NCI-H1417 treated with DMSO at 0.1 percent for 48 hours (cell line): Measurements from ENCODE around the gene PLEKHH1.
"Not testable (repeated sequence)": the region's sequence is repeated elsewhere in the genome, so short reads cannot be mapped to it uniquely, and the experiment has no call there.

ENCODE experiments used
- DNase-seq: peaks from one replicate; lab custom pipeline; 2025; lab: John Stamatoyannopoulos, UW

The PLEKHH1 gene

GRCh38 chr14:67583711-67584644, 50.9 kb downstream of the PLEKHH1 start:
- DNase-seq: no peak

DNA sequence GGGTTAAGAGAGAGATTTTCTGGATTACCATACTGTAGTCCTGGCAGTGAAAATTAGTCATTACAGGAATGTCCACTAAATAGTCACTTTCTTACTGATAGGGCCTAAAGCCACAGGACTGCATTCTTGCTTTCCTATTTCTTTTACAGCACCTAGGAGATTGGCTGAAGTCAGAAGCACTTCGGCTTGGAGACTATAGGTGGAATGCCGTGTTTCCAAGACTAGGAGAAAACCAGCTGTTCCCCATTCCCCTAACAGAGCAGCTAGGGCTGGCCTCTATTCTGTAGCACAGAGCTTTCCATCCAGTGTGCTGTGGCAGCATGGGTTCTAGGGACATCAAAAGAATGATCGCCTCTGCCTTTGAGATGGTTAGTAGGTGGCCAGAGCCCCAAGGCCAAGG, 51.9 kb downstream of the PLEKHH1 start:
- DNase-seq: no peak

DNA sequence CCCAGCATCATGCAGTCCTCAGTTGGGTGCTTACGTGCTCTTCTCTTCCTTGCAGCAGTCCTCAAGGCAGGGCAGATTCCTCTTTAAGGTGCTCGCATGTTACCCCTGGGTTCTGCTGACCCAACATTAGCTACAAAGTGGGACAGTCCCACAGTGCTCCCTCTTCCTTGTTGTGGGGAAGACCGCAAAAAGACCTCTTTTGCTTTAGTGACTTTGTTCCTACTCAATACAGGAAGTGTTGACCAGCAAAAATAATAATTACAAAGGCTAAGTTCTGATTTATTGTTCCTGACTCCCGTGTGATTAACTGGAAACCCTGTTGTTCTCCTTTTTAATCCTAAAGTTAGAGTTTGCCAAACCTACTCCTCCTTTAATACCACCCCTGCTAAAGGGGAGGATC, 53.3 kb downstream of the PLEKHH1 start:
- DNase-seq: no peak

DNA sequence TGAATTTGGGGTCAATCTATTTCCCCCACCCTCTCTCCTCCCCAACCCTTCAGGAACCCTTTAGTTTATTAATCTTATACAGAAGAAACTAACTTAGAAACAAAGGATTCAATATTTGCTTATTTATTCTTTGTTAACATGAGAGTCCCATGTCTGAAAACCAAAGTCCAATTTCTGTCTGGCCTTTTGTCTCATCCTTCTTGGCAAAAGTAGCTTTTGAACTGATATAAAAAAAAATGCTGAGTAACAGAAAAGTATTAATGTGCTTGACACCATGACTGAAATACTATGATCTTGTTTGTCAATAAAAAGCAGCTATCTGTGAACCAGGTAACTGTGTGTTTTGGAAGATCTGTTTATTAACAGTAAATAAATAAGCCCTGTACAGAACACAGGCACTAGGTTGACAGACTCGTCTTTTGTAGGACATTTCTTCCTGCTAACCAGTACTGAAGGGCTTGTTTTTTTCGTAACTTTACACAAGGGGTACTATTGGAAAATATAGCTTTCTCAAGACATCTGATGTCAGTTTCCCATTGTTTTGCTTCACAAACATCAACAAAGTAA, 56.2 kb downstream of the PLEKHH1 start:
- no peak for DNase-seq

DNA sequence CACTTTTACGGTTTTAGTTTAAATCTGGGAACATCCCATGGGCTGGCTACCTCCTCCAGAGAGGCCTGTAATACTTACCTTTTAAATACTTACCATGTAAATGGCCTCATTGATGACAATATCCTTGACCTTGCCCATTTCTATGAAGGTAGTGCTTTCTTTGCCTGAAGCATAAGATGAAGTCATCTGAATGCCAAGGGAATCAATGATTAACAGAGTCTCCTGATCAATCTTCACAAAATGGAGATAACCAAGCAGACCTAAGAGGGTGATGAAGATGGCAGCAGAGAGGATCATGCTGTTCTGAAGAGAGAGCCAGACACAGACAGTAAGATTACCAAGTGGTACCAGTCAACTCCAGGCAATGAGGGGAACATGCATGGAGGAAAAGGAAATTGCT, 60.6 kb downstream of the PLEKHH1 start:
- not testable (repeated sequence) for DNase-seq

GRCh38 chr14:67595392-67595791, 62.3 kb downstream of the PLEKHH1 start:
- DNase-seq: no peak

- DNase-seq: no peak
These were observed 66.8 kb downstream of the PLEKHH1 start, which contains the start of gene PIGH for GRCh38 chr14:67599698-67600561. PIGH (minus strand) TSS chr14:67600268; CDS start chr14:67600203, 65 bp downstream.

DNA sequence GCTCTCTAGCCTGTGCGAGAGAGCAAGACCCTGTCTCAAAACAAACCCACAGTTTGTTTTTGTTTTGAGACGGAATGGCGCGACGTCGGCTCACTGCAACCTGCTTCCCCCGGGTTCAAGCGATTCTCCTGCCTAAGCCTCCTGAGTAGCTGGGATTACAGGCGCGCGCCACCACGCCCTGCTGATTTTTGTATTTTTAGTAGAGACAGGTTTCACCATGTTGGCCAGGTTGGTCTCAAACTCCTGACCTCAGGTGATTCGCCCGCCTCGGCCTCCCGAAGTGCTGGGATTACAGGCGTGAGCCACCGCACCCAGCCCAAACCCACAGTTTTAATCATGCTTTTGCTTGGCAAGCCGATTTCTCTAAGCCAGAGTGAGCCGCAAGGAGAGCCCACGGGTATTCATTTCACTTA, 67.5 kb downstream of the PLEKHH1 start:
- not testable (repeated sequence) for DNase-seq

DNA sequence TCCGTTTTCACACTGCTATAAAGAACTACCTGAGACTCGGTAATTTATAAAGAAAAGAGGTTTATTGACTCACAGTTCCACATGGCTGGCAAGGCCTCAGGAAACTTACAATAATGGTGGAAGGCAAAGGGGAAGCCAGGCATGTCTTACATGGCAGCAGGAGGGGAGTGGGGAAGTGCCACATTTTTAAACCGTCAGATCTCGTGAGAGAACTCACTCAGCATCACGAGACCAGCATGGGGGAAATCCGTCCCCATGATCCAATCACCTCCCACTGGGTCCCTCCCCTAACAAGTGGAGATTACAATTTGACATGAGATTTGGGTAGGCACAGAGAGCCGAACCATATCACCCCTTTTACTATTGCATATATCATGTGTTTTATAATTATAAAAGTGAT, 69.0 kb downstream of the PLEKHH1 start:
- DNase-seq: no peak

- no peak for DNase-seq
These were observed 70.0 kb downstream of the PLEKHH1 start for GRCh38 chr14:67602995-67603545.

- no peak for DNase-seq
These were observed 74.6 kb downstream of the PLEKHH1 start for GRCh38 chr14:67607646-67608045.

DNA sequence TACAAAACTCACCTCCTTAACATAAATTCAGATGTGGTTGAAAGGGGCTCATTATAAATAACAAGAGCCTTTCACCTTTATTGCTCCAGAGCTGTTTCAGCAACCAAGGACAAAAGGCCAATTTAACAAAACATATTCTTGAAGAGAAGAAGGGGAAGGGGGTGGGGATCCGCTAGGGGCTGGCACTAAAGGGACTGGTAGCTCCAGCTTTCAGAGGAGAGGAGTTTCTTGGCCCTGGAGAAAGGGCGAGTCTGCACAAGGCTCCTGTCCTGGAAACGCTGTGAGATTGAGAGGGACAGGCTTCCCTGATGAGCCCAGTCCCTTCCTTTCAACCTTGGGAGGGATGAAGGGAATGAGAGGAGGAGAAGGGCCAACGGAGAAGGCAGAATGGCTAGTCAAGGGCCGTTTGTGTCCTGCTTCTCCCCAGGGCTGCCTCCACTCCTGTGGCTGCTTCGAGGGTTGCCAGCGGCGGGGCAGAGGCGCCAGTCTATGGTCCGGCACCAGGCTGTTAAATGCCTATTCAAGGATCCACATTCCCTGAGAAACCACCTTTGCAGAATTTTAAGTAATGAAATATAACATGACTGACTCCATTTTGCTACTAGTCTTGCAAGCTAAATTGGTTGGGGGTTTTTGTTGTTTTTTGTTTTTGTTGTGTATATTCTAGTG, 76.7 kb downstream of the PLEKHH1 start:
- no peak for DNase-seq

DNA sequence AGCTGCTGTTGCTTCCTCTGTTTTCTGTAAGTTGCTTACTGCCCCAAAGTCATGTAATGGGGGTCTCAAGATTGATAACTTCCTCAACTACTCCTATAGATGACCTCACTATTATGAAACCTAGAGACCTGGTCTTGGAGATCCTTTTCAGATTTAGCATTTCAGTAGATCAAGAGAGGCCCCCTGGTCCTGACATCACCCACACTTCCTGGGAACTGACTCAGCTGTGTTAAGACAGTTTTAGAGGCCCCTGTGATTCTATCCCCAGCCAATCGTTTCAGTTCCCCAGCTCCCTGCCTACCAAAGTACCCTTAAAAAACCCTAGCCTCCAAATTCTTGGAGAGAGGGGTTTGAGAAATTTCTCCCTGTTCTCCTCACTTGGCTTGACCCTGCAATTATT, 77.4 kb downstream of the PLEKHH1 start:
- DNase-seq: no peak

GRCh38 chr14:67618617-67619063, 85.5 kb downstream of the PLEKHH1 start:
- no peak for DNase-seq

DNA sequence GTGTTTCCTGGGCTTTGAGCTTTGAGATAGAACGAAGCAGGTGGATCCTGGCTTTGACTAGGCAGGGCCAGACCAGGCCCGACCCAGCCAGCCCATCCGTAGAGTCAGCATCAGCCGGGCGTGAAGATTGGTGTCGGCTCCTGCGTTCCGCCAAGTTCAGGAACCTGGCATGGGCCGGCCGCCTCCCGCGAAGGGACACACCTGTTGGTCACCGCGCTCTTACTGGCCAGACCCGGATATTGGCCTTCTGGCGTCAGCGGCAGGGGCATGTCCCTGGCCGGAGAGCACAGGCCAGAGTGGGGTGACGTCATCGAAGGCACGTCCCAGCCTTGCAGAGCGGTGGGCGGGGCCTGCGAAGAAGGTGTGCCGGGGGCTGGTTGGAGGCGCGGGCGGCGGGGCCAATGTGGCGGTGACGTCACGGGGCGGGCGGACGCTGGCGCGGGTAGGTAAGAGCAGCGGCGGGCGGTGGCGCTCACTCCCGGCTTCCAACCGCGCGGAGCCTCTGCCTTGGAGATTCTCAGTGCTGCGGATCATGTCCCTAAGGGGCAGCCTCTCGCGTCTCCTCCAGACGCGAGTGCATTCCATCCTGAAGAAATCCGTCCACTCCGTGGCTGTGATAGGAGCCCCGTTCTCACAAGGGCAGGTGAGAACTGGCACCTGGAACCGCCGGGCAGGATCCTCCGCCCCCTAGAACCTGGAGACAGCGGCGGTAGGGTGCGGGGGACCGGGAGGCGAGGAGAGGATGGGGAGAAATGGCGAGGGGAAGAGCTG, 86.5 kb downstream of the PLEKHH1 start, which contains the start of gene ARG2:
TSS of gene ARG2 (plus strand) at position 475 of the 771 bp plus-strand sequence. CDS start at position 533, 58 bp downstream.
- peak; percentile 88 for DNase-seq

GRCh38 chr14:67620217-67620785, 87.2 kb downstream of the PLEKHH1 start:
- DNase-seq: no peak

GRCh38 chr14:67622675-67623074, 89.6 kb downstream of the PLEKHH1 start:
- no peak for DNase-seq

- no peak for DNase-seq
These were observed 90.0 kb downstream of the PLEKHH1 start for GRCh38 chr14:67623114-67623513.

DNA sequence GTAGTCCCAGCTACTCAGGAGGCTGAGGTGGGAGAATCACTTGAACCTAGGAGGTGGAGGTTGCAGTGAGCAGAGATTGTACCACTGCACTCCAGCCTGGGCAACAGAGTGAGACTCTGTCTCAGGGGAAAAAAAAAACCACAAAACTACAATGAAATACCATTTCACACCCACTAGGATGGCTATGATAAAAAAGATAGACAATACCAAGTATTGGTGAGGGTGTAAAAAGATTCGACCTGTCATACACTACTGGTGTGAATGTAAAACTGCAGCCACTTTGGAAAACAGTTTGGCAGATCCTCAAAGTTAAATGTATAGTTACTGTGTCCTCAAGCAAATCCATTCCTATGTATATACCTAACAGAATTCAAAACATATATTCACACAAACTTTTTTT, 93.0 kb downstream of the PLEKHH1 start:
- not testable (repeated sequence) for DNase-seq

- DNase-seq: no peak
These were observed 94.4 kb downstream of the PLEKHH1 start for GRCh38 chr14:67627519-67627918.
